Retinal pigment epithelial cell (primary cell): ENCODE results near the gene S100A1.

ENCODE experiments used
- DNase-seq: peaks from one replicate; pipeline ENCODE4 v3.0.0-alpha.2; 2010; ENCODE audit warnings: low read depth
- H3K4me3 ChIP-seq: 2 replicates; pipeline ENCODE4 v1.5.1; 2011; ENCODE audit warnings: mild to moderate bottlenecking, low read length, control low read depth, moderate library complexity
- TF ChIP-seq, protein P1 (sequence below): conservative IDR thresholded peaks from 2 replicates; pipeline ENCODE4 v1.5.1; 2011; ENCODE audit warnings: low read depth, low read length, control low read depth, inconsistent platforms

Gene S100A1

DNA sequence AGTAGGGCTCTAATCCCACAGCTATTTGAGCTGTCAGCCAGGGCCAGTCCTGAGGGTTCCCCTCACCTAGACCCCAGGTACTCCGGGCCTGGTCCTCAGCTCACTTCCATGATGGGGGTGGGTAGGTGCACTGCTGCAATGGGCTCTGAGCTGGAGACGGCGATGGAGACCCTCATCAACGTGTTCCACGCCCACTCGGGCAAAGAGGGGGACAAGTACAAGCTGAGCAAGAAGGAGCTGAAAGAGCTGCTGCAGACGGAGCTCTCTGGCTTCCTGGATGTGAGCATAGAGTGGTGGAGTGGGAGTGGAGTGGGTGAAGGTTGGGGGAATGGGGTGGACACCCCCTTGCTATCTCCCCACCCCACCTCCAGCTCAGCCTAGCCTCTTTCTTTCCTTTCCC is 2.1 kb downstream of the S100A1 start:
- H3K4me3 ChIP-seq, result no peak overlapping the region
- TF ChIP-seq, protein P1, sequence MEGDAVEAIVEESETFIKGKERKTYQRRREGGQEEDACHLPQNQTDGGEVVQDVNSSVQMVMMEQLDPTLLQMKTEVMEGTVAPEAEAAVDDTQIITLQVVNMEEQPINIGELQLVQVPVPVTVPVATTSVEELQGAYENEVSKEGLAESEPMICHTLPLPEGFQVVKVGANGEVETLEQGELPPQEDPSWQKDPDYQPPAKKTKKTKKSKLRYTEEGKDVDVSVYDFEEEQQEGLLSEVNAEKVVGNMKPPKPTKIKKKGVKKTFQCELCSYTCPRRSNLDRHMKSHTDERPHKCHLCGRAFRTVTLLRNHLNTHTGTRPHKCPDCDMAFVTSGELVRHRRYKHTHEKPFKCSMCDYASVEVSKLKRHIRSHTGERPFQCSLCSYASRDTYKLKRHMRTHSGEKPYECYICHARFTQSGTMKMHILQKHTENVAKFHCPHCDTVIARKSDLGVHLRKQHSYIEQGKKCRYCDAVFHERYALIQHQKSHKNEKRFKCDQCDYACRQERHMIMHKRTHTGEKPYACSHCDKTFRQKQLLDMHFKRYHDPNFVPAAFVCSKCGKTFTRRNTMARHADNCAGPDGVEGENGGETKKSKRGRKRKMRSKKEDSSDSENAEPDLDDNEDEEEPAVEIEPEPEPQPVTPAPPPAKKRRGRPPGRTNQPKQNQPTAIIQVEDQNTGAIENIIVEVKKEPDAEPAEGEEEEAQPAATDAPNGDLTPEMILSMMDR, result no peak
- DNase-seq, result no peak

DNA sequence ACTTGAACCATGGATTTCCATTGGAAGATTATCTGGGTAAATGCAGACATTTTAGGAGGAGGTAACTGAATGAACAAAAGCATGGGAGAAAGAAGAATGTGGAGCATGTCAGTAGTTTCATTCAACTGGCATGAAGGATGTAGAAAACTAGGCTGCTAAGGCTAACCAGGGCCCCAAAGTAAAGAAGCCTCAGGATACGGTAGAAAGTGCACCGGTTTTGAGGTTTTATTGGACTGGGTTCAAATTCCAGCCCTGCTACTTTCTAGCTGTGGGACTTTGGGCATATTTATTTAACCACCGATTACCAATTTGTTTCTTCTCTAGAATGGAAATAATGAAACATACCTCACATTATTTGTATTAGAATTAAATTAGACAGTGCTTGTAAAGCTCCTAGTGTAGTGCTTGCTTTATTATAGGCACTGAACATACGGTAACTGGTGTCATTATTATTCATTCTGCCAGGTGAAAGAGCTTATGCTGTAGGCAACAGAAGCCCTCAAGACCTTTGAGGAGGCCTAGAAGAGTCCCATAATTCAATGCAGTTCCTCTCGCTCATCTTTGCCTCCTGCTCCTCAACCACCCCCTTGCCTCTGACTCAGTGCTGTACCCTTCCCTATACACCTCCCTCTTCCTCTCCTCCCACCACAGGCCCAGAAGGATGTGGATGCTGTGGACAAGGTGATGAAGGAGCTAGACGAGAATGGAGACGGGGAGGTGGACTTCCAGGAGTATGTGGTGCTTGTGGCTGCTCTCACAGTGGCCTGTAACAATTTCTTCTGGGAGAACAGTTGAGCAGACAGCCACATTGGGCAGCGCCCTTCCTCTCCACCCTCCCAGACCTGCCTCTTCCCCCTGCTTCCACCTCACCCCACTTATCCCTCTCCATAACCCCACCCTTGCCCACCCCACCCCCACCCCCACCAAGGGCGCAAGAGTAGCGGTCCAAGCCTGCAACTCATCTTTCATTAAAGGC is 3.1 kb downstream of the S100A1 start:
- H3K4me3 ChIP-seq, result no peak overlapping the region
- no peak for DNase-seq
- TF ChIP-seq, protein P1, result no peak

DNA sequence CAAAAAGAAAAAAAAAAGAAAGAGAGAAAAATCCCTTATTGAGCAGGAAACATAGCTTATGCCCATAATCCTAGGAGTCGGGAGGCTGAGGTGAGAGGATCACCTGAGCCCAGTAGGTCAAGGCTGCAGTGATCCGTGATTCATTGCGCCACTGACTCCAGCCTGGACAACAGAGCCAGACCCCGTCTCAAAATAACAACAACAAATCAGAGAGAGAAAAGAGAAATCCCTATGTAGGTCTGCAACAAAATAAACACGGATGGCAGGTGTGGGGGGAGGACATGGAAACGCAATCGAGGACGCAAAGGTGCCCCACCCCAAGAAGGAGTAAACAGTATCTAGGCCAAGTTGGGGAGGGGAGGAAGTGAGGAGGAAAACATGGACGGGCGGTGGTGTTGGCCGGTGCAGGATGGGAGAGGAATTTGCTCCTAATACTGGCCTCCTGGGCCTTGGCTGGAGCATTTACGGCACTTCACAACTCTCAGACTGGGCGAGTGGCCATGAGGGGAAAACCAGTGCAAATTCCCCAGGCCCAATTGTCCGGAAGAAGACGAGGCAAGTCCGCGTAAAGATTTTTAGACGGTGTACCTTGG is 5.0 kb downstream of the S100A1 start:
- TF ChIP-seq, protein P1, result no peak
- peak overlapping the region; percentile 71 for H3K4me3 ChIP-seq
- DNase-seq, result no peak

DNA sequence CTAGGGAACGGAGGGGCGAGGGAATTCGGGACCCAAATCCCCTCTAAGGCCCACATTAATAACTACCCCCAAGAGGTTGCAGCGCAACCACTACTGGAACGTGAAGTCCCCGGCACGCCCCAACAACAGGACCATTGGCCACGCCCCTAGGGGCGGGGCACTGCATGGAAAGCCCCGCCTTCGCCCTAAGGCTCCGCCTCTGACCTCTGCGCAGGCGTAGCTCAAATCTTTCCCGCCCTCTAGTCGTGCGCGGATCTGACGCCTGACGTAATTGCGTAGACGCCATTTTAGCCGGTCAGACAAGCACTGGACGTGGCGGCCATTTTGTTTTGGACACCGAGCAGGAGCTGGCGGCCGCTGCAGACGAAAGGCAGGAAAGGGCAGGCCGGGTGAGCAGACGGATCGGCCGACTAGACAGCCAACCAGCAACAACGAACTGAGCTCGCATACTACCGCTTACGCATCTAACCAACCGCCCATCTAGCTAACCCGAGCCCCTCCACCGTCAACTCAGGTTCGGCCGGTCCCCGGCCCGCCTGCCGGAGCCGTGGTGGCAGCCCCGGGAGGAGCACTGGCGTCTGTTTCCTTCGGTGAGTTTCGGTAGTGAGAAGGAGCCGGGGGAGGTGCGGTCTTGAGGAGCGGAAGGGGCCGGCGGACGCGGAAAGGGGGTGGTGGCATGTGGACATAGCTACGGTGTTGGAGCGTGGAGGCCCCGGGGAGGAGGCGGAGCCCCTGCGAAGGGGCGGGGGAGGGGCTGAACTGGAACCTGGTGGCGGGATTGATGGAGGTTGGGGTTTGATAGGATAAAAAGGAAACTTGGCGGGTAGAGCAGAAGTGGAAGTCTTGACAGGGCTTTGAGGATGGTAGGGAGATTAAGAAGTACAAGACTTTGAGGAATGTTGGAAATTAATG is 5.8 kb downstream of the S100A1 start, which contains the start of gene CHTOP:
Gene CHTOP (plus strand): TSS at position 313 of the 912 bp plus-strand sequence. CDS start 2,523 bp downstream, outside the sequence.
- peak within 1 kb of the TSS; percentile 71 for H3K4me3 ChIP-seq
- TF ChIP-seq, protein P1, result no peak
- DNase-seq, result peak; percentile 96

DNA sequence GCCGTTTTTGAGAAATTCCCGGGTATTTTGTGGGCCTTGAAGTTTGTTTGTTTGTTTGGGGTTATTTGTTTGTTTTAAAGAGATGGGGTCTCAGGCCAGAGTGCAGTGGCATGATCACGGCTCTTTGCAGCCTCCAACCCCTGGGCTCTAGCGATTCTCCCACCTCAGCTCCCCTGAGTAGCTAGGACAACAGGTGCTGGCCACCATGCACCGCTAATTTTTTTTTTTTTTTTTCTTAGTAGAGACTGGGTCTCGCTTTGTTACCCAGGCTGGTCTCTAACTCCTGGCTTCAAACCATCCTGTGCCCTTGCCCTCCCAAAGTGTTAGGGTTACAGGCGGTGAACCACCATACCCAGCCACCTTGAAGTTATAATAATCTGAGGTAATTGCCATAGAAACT is 7.6 kb downstream of the S100A1 start:
- peak overlapping the region; percentile 6 for H3K4me3 ChIP-seq
- no peak for DNase-seq
- TF ChIP-seq, protein P1, result no peak

DNA sequence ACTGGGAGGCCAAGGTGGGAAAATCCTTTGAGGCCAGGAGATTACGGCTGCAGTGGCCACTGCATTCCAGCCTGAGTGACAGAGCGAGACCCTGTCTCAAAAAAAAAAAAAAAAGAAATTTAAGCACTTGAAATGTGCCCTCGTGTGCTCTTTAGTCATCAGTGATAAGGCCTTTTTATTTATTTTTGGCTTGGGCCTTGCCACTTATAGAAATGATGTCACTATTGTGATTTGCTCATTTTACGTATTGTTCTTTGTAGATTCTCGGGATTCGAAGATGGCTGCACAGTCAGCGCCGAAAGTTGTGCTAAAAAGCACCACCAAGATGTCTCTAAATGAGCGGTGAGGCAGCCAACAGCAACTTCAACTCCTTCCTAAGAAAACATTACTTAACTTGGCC is 8.1 kb downstream of the S100A1 start:
- no peak overlapping the region for H3K4me3 ChIP-seq
- no peak for DNase-seq
- TF ChIP-seq, protein P1, result no peak
